ENCODE results near the gene SP100.

DNA sequence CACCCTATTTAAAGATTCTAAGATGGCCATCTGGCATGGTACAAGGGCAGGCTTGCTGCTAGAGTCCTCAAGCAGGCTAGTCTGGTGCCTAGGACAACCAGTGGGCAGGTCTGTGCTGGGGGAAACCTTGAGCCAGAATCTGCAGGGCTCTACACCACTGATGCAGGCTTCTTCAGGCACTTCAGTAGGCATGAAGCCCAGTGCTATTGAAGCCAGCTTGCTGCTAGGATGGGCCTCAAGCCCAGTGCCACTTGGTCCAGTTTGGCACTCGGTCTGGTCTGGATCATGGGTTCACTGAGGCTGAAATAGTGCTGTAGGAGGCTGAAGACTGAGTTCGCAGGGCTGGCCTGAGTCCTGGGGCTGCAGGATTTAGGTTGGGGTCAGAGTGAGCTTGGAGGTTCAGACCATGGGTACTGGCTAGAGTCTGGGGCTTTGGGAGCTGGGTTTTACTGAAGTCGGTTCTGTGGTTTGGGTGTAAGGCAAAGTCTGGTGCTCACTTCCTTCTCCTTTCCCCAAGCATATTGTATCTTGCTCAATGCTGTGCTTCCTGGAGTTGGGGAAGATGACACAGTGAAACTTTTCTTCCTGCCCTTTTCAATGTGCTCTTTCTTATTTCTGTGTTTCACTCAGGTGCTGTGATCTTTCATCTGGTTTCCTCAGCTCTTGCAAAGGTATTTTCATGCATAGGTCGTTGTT lies 41.2 kb downstream of the SP100 start:
- TF ChIP-seq, protein P1, sequence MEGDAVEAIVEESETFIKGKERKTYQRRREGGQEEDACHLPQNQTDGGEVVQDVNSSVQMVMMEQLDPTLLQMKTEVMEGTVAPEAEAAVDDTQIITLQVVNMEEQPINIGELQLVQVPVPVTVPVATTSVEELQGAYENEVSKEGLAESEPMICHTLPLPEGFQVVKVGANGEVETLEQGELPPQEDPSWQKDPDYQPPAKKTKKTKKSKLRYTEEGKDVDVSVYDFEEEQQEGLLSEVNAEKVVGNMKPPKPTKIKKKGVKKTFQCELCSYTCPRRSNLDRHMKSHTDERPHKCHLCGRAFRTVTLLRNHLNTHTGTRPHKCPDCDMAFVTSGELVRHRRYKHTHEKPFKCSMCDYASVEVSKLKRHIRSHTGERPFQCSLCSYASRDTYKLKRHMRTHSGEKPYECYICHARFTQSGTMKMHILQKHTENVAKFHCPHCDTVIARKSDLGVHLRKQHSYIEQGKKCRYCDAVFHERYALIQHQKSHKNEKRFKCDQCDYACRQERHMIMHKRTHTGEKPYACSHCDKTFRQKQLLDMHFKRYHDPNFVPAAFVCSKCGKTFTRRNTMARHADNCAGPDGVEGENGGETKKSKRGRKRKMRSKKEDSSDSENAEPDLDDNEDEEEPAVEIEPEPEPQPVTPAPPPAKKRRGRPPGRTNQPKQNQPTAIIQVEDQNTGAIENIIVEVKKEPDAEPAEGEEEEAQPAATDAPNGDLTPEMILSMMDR (IDR thresholded peaks at IDR 0.05), result no peak
- no peak for TF ChIP-seq POLR2A (IDR thresholded peaks at IDR 0.05)
